Heart left ventricle (tissue), 13 donors: Measurements from ENCODE around the gene RYR3.

ENCODE experiments used
- POLR2A ChIP-seq, 2 donors: fragments of 450-650 bp; IDR thresholded peaks; one replicate each; pipeline ENCODE4 v1.6.1; 2017; ENCODE audit warnings: antibody characterized with exemption in 2 of 2, mild to moderate bottlenecking in 2 of 2, moderate library complexity in 2 of 2
- TF ChIP-seq, protein P1 (sequence below), 12 donors: fragments of 200-600 bp; sonication (generic) in 4 of 12; IDR thresholded peaks; one replicate each; pipeline versions ENCODE4 v1.5.0 to v1.8.0; 2018 to 2022; ENCODE audit warnings: antibody characterized with exemption in 12 of 12, mild to moderate bottlenecking in 5 of 12
- donor health status: ischemic (EF 13 %, LVEDD 7.1; RV severe dilation, severe dysfunction).
- donor health status: DM: no; HTN: yes; CAD: no.
- donor health status: DM: no; HTN: no; CAD: no.
- donor health status: ischemic (EF 25% LVEDD 6.9; RV normal size, moderate dysfunction).
- donor health status: ischemic (EF 25% LVEDD 5.7; RV mildly dilated, moderate dysfunction).
- donor health status: ischemic (EF 35%, LVEDD 5.7; RV mildly dilated, moderate dysfunction).
- donor health status: nonischemic (EF 11% LVEDD 7.7; RV severe dilation, severe dysfunction).
- donor health status: DM: yes; HTN: yes; CAD: no.
- donor health status: PGD.
- donor health status: ischemic (EF 29% LVEDD 5.4; RV normal size, mild dysfunction).
- donor health status: nonischemic (EF 23%, LVEDD 6.1; RV moderate dilation, normal function).

DNA sequence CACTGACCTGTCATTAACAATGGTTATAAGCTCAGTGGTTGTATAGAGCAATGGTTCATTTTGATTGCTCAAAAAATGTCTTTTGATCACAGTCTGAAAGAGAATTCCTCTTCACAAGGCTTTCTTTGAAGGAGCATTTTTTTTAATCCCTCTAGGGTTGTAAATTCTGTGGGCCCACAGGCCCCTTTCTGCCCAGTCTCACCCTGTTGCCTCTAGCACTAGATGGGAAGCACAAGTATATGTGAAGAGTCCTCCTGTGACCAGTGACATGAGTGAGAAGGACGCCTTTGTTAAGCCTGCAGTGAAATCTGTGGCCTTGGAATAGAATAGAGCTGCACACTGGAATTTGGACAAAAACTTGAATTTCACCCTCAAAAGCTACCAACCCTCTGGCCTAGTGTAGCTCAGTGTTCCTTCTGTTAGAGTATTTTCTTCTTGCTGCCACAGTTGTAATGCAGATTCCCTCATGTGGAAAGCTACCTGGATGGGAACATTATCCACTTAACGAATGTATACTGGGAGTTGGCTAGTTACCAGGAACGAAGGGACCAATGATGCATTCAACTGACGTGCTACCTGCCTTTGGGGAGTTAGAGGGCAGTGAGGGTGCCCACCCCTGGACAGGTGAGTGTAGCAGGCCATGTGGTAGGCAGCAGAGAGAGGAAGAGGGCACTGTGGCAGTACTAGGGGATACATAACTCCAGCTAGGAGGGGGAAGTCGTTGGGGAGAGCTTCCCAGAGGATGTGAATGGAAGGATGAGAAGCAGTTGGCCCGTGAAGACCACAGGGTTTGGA, 28.3 kb upstream of the RYR3 start:
- TF ChIP-seq, protein P1, sequence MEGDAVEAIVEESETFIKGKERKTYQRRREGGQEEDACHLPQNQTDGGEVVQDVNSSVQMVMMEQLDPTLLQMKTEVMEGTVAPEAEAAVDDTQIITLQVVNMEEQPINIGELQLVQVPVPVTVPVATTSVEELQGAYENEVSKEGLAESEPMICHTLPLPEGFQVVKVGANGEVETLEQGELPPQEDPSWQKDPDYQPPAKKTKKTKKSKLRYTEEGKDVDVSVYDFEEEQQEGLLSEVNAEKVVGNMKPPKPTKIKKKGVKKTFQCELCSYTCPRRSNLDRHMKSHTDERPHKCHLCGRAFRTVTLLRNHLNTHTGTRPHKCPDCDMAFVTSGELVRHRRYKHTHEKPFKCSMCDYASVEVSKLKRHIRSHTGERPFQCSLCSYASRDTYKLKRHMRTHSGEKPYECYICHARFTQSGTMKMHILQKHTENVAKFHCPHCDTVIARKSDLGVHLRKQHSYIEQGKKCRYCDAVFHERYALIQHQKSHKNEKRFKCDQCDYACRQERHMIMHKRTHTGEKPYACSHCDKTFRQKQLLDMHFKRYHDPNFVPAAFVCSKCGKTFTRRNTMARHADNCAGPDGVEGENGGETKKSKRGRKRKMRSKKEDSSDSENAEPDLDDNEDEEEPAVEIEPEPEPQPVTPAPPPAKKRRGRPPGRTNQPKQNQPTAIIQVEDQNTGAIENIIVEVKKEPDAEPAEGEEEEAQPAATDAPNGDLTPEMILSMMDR (IDR thresholded peaks at IDR 0.05), result no peak
- no peak for TF ChIP-seq POLR2A (IDR thresholded peaks at IDR 0.05)
